ENCODE measurements around the gene POLR2M.

Gene POLR2M

GRCh38 chr15:57728436-57728835 lies 21.9 kb downstream of the POLR2M start:
- H3K36me3 ChIP-seq (ENCODE audit: insufficient read depth, low read length) = no peaks in the 10 kb centered on the region
- no peaks in the 10 kb centered on the region for H4K20me1 ChIP-seq (ENCODE audit: insufficient read depth, low read length)
- no peaks in the 10 kb centered on the region for H3K27me3 ChIP-seq (ENCODE audit: insufficient read depth, low read length)
- no peak overlapping the region for H3K9ac ChIP-seq (ENCODE audit: low read length)
- H3K4me1 ChIP-seq (ENCODE audit: insufficient read depth, low read length, severe bottlenecking) = no peaks in the 10 kb centered on the region
- H3K9me2 ChIP-seq (ENCODE audit: low read depth, low read length) = no peaks in the 10 kb centered on the region
- H3F3A ChIP-seq (ENCODE audit: insufficient read depth, low read length) = no peaks in the 10 kb centered on the region
- no peak overlapping the region for H3K4me3 ChIP-seq (ENCODE audit: low read depth, low read length, poor library complexity, severe bottlenecking)
- H3K9me3 ChIP-seq (ENCODE audit: low read length) = no peaks in the 10 kb centered on the region
- no peak overlapping the region for H2AFZ ChIP-seq (ENCODE audit: low read length)
- no peak overlapping the region for H3K27ac ChIP-seq (ENCODE audit: low read depth, low read length, poor library complexity, severe bottlenecking)
- no peaks in the 10 kb centered on the region for H3K79me2 ChIP-seq (ENCODE audit: insufficient read depth, low read length)
- H3K4me2 ChIP-seq (ENCODE audit: low read length) = no peak overlapping the region
- TF ChIP-seq CTCF (IDR thresholded peaks at IDR 0.05; ENCODE audit: low read length) (no peak), EZH2 (IDR thresholded peaks at IDR 0.05; ENCODE audit: borderline replicate concordance, low read length) (no peak)

- H3K4me2 ChIP-seq (ENCODE audit: low read length) = no peak overlapping the region
- H4K20me1 ChIP-seq (ENCODE audit: insufficient read depth, low read length) = no peaks in the 10 kb centered on the region
- H3K27me3 ChIP-seq (ENCODE audit: insufficient read depth, low read length) = no peaks in the 10 kb centered on the region
- no peak overlapping the region for H2AFZ ChIP-seq (ENCODE audit: low read length)
- H3F3A ChIP-seq (ENCODE audit: insufficient read depth, low read length) = no peaks in the 10 kb centered on the region
- no peaks in the 10 kb centered on the region for H3K79me2 ChIP-seq (ENCODE audit: insufficient read depth, low read length)
- no peaks in the 10 kb centered on the region for H3K9me2 ChIP-seq (ENCODE audit: low read depth, low read length)
- H3K36me3 ChIP-seq (ENCODE audit: insufficient read depth, low read length) = no peaks in the 10 kb centered on the region
- no peaks in the 10 kb centered on the region for H3K4me1 ChIP-seq (ENCODE audit: insufficient read depth, low read length, severe bottlenecking)
- no peak overlapping the region for H3K9ac ChIP-seq (ENCODE audit: low read length)
- TF ChIP-seq EZH2 (IDR thresholded peaks at IDR 0.05; ENCODE audit: borderline replicate concordance, low read length) = no peak
- TF ChIP-seq CTCF (IDR thresholded peaks at IDR 0.05; ENCODE audit: low read length) = no peak
- H3K27ac ChIP-seq (ENCODE audit: low read depth, low read length, poor library complexity, severe bottlenecking) = no peak overlapping the region
- H3K4me3 ChIP-seq (ENCODE audit: low read depth, low read length, poor library complexity, severe bottlenecking) = no peak overlapping the region
- H3K9me3 ChIP-seq (ENCODE audit: low read length) = no peaks in the 10 kb centered on the region
Measured at GRCh38 chr15:57730876-57731275, 24.4 kb downstream of the POLR2M start.

- H3K4me3 ChIP-seq (ENCODE audit: low read depth, low read length, poor library complexity, severe bottlenecking) = no peak overlapping the region
- no peak for TF ChIP-seq EZH2 (IDR thresholded peaks at IDR 0.05; ENCODE audit: borderline replicate concordance, low read length)
- TF ChIP-seq CTCF (IDR thresholded peaks at IDR 0.05; ENCODE audit: low read length) = no peak
- H3K4me2 ChIP-seq (ENCODE audit: low read length) = no peak overlapping the region
- H3K79me2 ChIP-seq (ENCODE audit: insufficient read depth, low read length) = no peaks in the 10 kb centered on the region
- H4K20me1 ChIP-seq (ENCODE audit: insufficient read depth, low read length) = no peaks in the 10 kb centered on the region
- no peak overlapping the region for H2AFZ ChIP-seq (ENCODE audit: low read length)
- H3K9me2 ChIP-seq (ENCODE audit: low read depth, low read length) = no peaks in the 10 kb centered on the region
- no peaks in the 10 kb centered on the region for H3F3A ChIP-seq (ENCODE audit: insufficient read depth, low read length)
- no peaks in the 10 kb centered on the region for H3K4me1 ChIP-seq (ENCODE audit: insufficient read depth, low read length, severe bottlenecking)
- H3K36me3 ChIP-seq (ENCODE audit: insufficient read depth, low read length) = no peaks in the 10 kb centered on the region
- H3K27ac ChIP-seq (ENCODE audit: low read depth, low read length, poor library complexity, severe bottlenecking) = no peak overlapping the region
- no peaks in the 10 kb centered on the region for H3K9me3 ChIP-seq (ENCODE audit: low read length)
- H3K27me3 ChIP-seq (ENCODE audit: insufficient read depth, low read length) = no peaks in the 10 kb centered on the region
- H3K9ac ChIP-seq (ENCODE audit: low read length) = no peak overlapping the region
Measured at GRCh38 chr15:57731530-57732103, 25.1 kb downstream of the POLR2M start.
